Peyer's patch (tissue), 4 donors: ENCODE results near the gene NDUFA5.

ENCODE experiments used
- POLR2A ChIP-seq, 2 donors: fragments of 450-650 bp; IDR thresholded peaks; one replicate each; pipeline ENCODE4 v1.5.1; 2017; ENCODE audit warnings: antibody characterized with exemption in 2 of 2, mild to moderate bottlenecking in 2 of 2, moderate library complexity in 2 of 2
- TF ChIP-seq, protein P1 (sequence below), 6 experiments: fragments of 450-650 bp in 4 of 6; fragments of 200-600 bp in 2 of 6; sonication (generic) in 1 of 6; IDR thresholded peaks; one replicate each; pipeline ENCODE4 v1.5.1; 2017 to 2019; ENCODE audit warnings: antibody characterized with exemption in 6 of 6, mild to moderate bottlenecking in 3 of 6, moderate library complexity in 1 of 6

DNA sequence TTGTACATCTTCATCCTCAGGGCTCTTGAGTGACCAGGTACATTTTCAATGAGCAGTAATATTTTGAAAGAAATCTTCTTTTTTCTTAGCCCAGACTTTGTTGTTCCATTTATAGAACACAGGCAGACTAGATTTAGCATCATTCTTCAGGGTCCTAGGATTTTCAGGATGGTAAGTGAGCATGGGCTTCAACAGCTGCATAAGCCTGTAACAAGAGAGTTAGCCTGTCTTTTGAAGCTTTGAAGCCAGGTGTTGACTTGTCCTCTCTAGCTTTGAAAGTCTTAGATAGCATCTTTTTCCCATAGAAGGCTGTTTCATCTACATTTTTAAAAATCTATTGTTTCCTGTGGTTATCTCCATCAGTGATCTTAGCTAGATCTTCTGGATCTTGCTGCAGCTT lies 4.5 kb upstream of the NDUFA5 start:
- TF ChIP-seq POLR2A (IDR thresholded peaks at IDR 0.05): no peak
- TF ChIP-seq, protein P1, sequence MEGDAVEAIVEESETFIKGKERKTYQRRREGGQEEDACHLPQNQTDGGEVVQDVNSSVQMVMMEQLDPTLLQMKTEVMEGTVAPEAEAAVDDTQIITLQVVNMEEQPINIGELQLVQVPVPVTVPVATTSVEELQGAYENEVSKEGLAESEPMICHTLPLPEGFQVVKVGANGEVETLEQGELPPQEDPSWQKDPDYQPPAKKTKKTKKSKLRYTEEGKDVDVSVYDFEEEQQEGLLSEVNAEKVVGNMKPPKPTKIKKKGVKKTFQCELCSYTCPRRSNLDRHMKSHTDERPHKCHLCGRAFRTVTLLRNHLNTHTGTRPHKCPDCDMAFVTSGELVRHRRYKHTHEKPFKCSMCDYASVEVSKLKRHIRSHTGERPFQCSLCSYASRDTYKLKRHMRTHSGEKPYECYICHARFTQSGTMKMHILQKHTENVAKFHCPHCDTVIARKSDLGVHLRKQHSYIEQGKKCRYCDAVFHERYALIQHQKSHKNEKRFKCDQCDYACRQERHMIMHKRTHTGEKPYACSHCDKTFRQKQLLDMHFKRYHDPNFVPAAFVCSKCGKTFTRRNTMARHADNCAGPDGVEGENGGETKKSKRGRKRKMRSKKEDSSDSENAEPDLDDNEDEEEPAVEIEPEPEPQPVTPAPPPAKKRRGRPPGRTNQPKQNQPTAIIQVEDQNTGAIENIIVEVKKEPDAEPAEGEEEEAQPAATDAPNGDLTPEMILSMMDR (IDR thresholded peaks at IDR 0.05): no peak
